B cell (primary cell): Measurements from ENCODE around the gene OTOL1.

Experiments used
- CTCF ChIP-seq: fragments of 200-600 bp; IDR thresholded peaks from one replicate; pipeline ENCODE4 v1.8.0; 2022; ENCODE audit warnings: antibody characterized with exemption, mild to moderate bottlenecking
- EZH2 ChIP-seq: IDR thresholded peaks from 2 replicates; pipeline ENCODE4 v1.6.1; 2012; ENCODE audit warnings: borderline replicate concordance, low read depth, mild to moderate bottlenecking, moderate library complexity, low read length; ENCODE audit not compliant: insufficient read depth, poor library complexity, severe bottlenecking

DNA sequence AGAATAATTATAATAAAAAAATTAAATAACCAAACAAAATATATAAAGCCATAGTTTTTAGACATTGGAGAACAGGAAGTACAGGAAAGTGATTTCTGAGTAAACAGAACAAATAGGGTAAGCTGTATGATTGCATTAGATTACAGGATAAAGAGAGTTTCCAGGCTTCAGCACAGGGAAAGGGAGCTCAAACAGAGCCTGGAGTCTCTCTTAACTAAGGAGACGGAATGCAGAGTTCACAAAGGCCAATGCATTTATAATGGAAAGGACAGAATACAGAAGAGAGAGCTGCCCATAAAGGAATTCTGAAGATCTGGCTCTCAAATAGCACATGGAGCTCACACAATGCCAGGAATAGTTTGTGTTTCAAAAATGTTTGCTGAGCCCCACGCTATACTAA is 42.0 kb upstream of the OTOL1 start:
- TF ChIP-seq CTCF = no peak
- no peak for TF ChIP-seq EZH2
